ENCODE results near the gene DCHS2. TPM values are rescaled to one million over a fixed set of nuclear protein-coding genes. Genes with fewer than 3 reads are reported as not detected.

Gene DCHS2
- polyA plus RNA-seq, 3 donors: not detected

DNA sequence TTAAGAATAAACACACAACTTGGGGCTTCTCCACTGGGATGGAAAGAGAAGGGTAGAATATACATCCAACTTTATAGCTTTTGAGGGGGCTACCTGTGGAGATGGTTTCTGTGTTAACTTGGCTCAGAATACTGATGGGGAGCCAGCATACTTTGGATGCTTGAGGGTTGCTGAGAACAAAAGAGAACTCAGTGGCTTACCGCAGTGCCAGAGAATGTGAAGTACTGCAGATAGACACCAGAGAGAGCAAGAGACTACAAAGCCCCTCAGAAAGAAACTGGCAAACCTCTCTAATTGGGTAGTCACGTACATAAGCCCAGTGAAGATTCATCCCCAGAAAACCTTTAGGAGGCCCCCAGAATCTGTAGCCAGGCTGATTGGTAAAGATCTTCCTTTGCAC is 214.4 kb downstream of the DCHS2 start:
- TF ChIP-seq, protein P1, sequence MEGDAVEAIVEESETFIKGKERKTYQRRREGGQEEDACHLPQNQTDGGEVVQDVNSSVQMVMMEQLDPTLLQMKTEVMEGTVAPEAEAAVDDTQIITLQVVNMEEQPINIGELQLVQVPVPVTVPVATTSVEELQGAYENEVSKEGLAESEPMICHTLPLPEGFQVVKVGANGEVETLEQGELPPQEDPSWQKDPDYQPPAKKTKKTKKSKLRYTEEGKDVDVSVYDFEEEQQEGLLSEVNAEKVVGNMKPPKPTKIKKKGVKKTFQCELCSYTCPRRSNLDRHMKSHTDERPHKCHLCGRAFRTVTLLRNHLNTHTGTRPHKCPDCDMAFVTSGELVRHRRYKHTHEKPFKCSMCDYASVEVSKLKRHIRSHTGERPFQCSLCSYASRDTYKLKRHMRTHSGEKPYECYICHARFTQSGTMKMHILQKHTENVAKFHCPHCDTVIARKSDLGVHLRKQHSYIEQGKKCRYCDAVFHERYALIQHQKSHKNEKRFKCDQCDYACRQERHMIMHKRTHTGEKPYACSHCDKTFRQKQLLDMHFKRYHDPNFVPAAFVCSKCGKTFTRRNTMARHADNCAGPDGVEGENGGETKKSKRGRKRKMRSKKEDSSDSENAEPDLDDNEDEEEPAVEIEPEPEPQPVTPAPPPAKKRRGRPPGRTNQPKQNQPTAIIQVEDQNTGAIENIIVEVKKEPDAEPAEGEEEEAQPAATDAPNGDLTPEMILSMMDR (IDR thresholded peaks at IDR 0.05): no peak
- intact Hi-C loops (cut with micrococcal nuclease): no loop called here
- Mint-ChIP-seq H3K36me3 (no peaks in the 10 kb centered on the region), H3K4me1 (no peaks in the 10 kb centered on the region), H3K4me3 (no peak overlapping the region), H3K27ac (no peak overlapping the region), H3K27me3 (ENCODE audit: low read depth in 3 of 3) (peaks cover 0 to 1% (median 0%) of the 10 kb centered on the region in 3 donors), H3K9me3 (peaks cover 0 to 3% (median 0%) of the 10 kb centered on the region in 7 donors)
- Histone ChIP-seq H3K9me3 (replicated peaks in 1 of 2; ENCODE audit: control insufficient read depth in 1 of 2, insufficient read depth in 1 of 2, low read length in 2 of 2) (no peaks in the 10 kb centered on the region), H3K4me3 (replicated peaks in 1 of 3; ENCODE audit: low read depth in 2 of 3, low read length in 3 of 3) (no peak overlapping the region), H2AFZ (ENCODE audit: insufficient read depth, low read depth, low read length, poor library complexity, severe bottlenecking) (no peak overlapping the region), H4K20me1 (ENCODE audit: insufficient read depth, low read length) (no peaks in the 10 kb centered on the region), H3K4me1 (ENCODE audit: control insufficient read depth in 1 of 2, insufficient read depth in 2 of 2, low read length in 2 of 2) (no peaks in the 10 kb centered on the region), H3K9ac (ENCODE audit: insufficient read depth, low read length, poor library complexity, severe bottlenecking) (no peak overlapping the region), H3K4me2 (replicated peaks; ENCODE audit: extremely low read depth, low read length, poor library complexity, severe bottlenecking) (no peak overlapping the region), H3K27ac (ENCODE audit: low read depth in 1 of 2, low read length in 2 of 2) (no peak overlapping the region), H3K79me2 (ENCODE audit: insufficient read depth, low read length) (no peaks in the 10 kb centered on the region), H3K36me3 (replicated peaks in 1 of 2; ENCODE audit: control insufficient read depth in 1 of 2, insufficient read depth in 2 of 2, low read length in 2 of 2) (no peaks in the 10 kb centered on the region), H3K27me3 (ENCODE audit: control insufficient read depth in 2 of 2, insufficient read depth in 2 of 2, low read length in 2 of 2) (no peaks in the 10 kb centered on the region)
- no peak for DNase-seq
- no CpG with 5 or more reads among the region's 2 CpGs for WGBS (ENCODE audit: insufficient coverage)

GRCh38 chr4:154276496-154276895 is 215.1 kb downstream of the DCHS2 start:
- H3K36me3 Mint-ChIP-seq: no peaks in the 10 kb centered on the region
- peaks cover 0 to 1% (median 0%) of the 10 kb centered on the region in 3 donors for H3K27me3 Mint-ChIP-seq (ENCODE audit: low read depth in 3 of 3)
- no peaks in the 10 kb centered on the region for H3K4me1 Mint-ChIP-seq
- H3K4me1 ChIP-seq (ENCODE audit: control insufficient read depth in 1 of 2, insufficient read depth in 2 of 2, low read length in 2 of 2): no peaks in the 10 kb centered on the region
- no peak for DNase-seq
- H3K4me3 ChIP-seq (replicated peaks in 1 of 3; ENCODE audit: low read depth in 2 of 3, low read length in 3 of 3): no peak overlapping the region
- H3K36me3 ChIP-seq (replicated peaks in 1 of 2; ENCODE audit: control insufficient read depth in 1 of 2, insufficient read depth in 2 of 2, low read length in 2 of 2): no peaks in the 10 kb centered on the region
- WGBS (ENCODE audit: insufficient coverage): no CpG with 5 or more reads among the region's 1 CpG
- no peak overlapping the region for H2AFZ ChIP-seq (ENCODE audit: insufficient read depth, low read depth, low read length, poor library complexity, severe bottlenecking)
- H4K20me1 ChIP-seq (ENCODE audit: insufficient read depth, low read length): no peaks in the 10 kb centered on the region
- TF ChIP-seq, protein P1 (IDR thresholded peaks at IDR 0.05): no peak
- H3K9ac ChIP-seq (ENCODE audit: insufficient read depth, low read length, poor library complexity, severe bottlenecking): no peak overlapping the region
- peaks cover 0 to 3% (median 0%) of the 10 kb centered on the region in 7 donors for H3K9me3 Mint-ChIP-seq
- H3K79me2 ChIP-seq (ENCODE audit: insufficient read depth, low read length): no peaks in the 10 kb centered on the region
- no peak overlapping the region for H3K27ac ChIP-seq (ENCODE audit: low read depth in 1 of 2, low read length in 2 of 2)
- H3K4me3 Mint-ChIP-seq: no peak overlapping the region
- H3K9me3 ChIP-seq (replicated peaks in 1 of 2; ENCODE audit: control insufficient read depth in 1 of 2, insufficient read depth in 1 of 2, low read length in 2 of 2): no peaks in the 10 kb centered on the region
- H3K27ac Mint-ChIP-seq: no peak overlapping the region
- no peaks in the 10 kb centered on the region for H3K27me3 ChIP-seq (ENCODE audit: control insufficient read depth in 2 of 2, insufficient read depth in 2 of 2, low read length in 2 of 2)
- intact Hi-C loops (cut with micrococcal nuclease): no loop called here
- no peak overlapping the region for H3K4me2 ChIP-seq (replicated peaks; ENCODE audit: extremely low read depth, low read length, poor library complexity, severe bottlenecking)

All from CD14-positive monocyte (primary cell).